ENCODE data around the gene CNNM3.

CNNM3 gene

DNA sequence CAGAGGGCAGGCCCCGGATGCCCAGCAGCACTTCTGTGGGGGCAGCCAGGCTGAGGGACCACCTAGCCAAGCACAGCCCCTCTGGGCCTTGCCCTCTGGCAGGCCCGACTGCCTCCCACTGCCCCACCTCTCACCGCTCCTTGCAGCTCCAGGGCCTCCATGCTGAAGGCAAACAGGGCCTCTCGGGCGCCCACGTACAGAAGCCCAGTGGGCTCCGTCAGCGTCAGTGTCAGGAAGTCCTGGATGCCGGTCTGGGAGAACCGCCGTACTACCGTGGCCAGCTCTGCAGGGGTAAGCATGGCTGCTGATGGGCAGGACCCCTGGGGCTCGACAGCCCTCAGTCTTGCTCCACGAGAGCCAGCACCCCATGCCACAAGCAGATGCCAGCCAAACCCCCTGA, 50.1 kb downstream of the CNNM3 start:
- DNase-seq = no peak

DNA sequence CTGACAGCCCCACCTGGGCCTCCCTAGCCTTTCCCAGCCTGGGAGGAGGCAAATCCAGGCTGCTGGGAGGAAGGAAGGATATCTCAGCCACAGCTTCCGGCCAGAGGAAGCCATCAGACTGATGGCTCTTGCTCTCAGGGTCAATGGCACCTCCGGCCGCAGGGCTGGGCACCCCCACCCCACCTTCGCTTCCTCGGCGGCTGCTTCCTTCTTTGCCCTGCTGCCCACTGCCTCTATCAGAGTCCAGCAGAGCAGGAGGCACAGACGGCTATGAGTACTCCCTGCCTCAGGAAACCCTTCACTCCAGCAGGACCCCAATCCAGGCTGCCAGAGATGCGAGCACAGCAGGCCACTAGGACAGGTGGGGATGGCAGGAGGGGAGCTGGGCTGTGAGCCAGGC, 50.5 kb downstream of the CNNM3 start:
- no peak for DNase-seq

DNA sequence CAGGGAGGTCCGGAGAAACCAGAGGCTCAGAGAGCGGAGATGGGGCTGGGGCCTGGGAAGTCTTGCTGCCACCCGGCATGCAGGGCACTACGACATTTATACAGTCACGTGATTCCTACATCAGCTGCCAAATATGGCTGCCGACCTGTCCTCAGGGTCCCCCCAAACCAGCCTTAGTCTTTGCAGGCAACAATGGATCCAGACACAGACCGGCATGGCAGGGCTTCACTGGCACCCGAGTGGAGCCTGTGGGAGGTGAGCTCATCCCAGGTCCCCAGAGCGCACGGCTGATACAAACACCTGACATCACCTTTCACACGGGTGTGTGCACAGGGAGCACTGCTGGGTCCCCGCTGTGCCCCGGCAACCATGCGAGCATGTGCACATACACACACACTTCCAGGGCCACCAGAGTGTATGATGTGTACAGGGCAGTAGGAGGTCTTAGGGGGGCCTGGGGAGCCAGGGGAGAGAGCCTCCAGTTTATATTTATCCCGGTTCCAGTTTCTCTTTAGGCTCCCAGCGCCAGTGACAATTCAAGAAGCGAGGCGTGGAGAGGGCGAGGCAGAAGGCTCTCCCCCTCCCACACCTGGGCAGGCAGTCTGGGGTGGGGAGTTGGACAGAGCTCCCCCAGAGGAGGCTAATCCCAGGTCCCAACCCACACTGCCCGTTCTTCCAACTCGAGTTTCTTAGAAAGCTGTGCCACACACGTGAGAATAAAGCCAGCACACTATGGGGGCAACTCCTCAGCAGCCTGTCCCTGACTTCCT, 51.1 kb downstream of the CNNM3 start:
- no peak for DNase-seq

DNA sequence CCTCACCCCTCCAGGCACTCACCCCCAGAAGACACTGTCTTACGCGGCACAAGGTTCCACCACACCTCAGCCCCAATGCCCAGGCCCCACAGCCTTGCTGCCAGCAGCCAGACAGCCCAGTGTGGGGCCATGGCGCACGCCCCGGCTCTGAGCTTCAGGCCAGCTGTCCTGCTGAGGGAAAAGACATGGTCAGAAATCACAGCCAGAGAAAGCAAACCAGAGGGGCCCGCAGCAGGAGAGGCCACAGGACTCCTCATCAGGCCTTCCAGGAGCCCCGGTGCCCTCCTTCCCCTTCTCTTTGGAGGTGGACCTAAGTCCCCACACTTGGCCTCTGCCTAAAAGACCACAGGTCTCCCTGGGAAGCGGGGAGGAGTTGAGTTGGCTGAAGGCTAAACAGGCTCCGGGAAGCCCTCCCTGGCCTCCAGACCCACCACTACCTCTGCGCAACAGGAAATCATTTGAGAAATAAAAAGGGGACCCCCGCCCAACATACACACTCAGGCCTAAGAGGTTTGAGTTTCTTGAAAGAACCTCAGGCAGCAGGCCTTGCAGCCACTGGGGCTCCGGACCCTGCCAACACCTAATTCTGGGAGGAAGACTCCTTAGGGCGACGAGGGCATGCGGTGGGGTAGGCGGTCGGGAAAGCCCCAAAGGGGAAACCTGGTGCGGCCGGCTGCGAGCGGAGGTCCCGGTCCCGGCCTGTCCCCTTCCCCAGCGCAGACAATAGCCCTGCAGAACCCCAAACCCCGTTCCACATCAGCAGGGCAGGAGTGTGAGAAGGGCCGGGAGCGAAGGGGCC, 51.9 kb downstream of the CNNM3 start:
- no peak for DNase-seq

DNA sequence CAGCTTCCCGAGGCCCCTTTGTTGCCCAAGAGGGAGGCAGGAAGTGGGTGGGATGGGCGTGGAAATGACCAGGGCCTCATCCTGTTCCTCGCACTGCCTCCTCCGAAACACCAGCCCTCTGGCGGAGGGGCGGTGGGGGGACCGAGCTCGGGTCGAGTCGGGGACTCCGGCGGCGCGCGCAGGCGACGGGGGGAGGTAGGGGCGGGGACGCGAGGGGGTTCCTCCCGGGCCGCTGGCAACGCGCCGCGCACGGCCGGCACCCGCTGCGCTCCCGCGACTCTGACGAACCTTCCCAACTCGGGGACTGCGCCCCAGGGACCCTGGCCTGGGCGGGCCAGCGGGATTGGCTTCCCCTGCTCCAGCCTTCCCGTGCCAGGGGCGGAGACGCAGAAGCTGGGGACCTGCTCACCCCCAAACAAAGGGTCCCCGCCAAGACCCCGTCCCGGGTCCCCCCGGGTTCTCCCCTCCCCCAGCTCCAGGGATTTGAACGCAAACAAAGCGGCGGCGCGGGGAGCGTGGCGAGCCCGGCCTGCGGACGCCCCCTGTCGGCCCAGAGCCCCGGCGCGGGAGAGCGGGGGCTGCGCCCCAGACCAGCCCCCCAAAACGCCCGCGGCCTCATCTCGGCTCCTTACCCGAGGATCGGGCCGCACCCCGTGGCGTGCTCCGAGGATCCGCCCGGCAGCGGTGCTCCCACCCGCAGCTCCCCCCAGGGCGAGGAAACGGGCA, 52.6 kb downstream of the CNNM3 start:
- DNase-seq = peak; percentile 58

DNA sequence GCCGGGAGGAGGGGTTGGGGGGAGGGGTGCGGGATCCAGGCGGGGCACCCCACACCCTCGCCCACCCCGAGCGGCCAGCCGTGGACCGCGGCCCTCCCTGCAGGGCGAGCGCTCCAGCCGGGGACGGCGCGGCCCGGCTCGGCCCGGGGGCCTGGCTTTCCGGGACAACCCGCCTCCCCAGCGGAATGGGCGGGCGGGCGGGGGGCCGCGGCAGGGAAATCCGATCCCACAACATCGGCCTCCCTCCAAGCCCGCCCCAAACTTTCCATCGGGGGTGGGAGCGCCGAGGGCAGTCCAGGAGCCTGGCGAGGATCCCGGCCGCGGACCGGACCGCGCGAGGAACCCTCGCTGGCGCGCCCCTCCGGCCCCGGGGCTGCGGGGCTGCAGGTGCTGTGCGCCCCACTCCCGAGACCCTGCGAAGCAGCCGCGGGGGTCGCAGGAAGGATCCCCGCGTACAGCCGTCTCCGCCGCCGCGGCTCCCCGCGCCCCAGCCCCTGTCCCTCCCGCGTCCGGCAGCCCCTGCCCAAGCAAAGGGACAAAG, 53.3 kb downstream of the CNNM3 start:
- DNase-seq = no peak

DNA sequence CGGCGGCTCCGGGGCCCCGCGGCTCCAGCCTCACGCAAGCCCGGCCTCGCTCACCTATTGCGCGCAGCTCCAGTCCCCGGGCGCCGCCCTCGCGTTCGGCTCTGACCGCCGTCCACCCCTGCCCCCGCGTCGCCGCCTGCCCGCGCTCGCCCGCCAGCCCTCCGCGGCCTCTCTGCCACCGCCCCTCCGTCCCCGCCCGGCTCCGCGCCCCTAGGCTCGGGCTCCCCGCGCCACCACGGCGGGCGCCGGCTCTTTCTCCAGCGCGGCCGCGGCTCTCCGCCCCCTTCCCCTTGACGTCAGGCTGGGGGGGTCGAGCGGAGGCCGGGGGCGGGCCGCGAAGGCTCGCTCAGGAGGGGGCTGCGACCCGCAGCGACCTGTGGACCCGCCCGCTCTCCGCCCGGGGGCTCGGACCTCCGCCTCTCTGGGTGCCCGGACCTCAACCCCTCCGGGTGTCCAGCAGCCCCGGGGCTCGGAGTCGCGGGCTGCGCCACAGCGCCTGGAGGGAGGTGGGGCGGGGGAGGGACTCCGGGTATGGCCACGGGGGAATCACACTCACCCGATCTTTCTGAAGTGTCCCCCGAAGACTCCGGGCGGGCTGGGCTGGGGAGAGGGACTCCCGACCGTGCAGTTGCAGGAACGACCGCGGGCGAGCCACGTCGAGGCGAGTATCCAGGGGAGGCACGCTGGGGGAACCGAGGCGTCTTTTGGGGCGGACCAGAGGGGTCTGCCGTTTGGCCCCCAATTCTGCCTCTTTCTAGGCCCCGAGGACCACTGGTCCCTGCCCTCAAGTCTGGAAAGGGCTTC, 54.0 kb downstream of the CNNM3 start, which contains the start of gene SEMA4C:
Gene SEMA4C, minus strand, starts transcription at position 259 of the 804 bp plus-strand sequence. CDS start 2,194 bp downstream, outside the sequence.
- DNase-seq = no peak

DNA sequence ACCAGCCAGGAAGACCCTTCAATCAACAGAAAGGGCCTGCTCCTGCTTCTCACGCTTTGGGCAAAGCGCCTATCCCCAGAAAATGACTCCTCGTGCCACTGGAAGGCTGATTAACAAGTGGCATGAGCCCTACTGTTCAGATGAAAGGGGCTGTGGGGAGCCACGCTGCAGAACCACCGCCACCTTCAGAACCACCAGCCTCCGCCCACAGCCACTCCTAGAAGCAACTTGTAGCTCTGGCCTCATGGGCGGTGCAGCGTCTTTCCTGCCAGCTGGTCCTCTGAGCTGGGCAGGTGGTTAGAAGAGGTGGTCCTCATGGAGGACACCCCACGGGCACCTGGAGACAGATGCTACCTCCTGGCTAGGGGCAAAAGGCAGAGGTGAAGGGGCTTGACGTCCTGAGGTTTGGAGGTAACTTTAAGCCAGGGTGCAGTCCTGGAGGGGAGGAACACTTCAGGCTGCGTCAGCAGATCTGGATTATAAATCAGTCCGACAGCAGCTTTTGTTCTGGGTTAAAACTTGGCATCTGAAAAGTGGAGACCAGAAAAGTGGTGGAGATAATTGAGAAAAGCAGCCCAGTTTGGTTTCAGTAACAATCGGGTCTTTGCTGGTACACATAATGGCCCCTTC, 54.7 kb downstream of the CNNM3 start:
- DNase-seq = peak; percentile 66

DNA sequence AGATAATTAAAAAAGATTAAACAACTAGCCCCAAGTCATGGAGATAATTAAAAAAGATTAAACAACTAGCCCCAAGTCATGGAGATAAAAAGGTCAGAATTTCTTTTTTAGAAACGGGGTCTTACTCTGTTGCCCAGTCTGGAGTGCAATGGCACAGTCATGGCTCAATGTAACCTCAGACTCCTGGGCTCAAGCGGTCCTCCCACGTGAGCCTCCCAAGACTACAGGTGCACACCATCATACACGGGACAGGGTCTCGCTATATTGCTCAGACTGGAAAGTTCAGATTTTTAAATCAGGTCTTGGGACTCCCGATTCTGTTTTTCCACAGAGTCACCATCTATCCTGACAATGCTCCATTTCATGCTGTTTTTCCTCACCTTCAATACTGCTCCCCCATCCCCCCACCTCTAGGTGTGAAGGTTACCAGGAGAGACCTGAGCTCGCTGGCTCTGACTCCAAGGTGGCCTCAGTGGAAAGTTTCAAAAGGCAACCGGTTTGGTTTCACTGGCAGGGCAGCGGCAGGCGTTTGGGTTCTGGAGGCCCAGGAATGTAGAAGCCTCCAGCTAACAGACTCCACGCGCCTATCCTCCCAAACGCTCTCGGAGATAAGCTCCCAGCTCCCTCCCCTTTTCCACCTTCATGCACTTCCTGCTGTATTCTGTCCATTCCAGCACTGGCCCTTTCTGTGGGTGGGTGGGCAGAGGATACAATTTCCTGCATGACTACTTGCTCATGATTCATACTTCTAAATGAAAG, 56.7 kb downstream of the CNNM3 start:
- DNase-seq = no peak

DNA sequence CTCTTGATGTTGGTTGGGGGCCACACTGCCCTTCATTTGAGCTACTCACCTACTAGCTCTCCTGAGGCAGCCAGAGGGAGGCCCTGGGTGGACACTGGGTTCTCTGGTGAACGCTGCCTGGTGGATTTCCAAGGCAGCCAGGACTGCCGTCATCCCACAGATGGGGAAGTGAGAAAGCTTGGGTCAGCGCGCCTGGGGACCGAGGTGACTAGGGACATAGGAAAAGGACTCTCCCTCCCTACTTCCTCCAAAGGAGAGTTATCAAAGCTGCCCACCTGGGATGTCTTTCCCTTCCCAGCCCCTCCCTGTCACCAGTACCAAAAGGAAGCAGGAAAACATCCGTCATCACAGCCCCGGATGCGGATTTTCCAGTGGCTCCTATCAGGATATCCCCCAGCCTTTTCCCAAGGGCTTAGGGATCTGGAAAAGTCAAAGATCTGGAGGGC, 57.6 kb downstream of the CNNM3 start:
- DNase-seq = no peak

DNA sequence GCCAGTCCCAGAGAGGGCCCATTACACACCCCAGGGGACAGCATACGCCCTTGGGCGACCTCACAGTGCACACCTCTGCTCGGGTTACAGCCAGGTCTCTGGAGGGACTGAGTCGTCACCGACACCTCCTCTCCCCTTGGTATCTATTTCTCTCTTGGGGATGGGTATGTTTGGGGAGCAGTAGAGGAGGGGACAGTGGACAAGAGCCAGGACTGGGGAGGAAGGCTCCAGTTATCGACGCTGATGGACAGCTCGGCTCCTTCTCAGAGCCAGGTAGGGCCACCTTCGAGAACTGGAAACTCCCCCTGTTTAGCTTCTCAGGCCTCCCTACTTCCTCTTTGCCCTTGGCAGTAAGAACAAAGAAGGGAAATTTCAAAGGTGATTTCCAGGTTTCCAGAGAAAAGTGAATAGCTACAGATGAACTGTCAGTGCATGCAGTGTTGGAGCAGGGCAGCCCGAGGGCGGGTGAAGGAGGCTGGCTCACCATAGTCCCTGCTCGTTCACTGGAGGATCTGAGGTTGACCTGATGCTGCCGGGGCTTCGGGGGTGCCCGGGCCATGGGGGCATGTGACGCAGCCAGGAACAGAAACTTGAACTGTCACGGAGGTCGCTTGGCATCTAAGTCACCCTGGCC, 58.2 kb downstream of the CNNM3 start:
- DNase-seq = no peak

DNA sequence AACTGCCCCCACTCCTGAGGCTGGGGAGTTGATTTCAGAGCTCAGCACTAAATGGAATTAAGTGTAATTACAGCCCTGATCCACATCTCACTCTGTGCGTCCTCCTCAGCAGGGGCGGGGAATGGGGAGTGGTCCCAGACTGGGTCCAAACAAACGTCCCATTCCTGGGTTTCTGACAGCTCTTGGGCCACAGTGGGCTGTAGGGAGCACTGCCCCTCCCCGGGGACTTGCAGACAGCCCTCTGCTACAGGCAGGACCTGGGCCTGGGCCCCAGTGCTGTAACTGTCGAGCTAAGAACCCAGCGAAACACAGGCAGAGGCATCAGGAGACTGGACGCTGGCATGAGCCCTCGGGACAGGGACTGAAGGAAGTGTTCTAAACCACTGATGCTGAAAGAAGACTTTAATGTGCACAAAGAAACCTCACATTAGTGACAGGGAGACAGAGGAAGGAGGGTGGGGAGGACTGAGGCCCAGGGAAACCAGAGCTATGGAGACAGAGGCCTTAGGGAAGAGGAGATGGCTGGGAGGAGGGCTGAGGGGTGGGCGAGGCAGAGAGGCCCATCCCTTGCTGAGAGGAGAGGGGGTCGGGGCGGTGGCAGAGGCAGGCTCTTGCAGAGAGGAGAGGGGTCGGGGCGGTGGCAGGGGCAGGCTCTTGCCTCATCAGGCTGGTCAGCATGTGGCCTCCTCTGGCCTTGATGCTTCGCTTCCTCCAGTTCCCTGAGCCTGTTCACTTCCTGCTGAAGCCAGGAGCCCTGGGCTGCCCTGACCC, 59.6 kb downstream of the CNNM3 start:
- DNase-seq = no peak

DNA sequence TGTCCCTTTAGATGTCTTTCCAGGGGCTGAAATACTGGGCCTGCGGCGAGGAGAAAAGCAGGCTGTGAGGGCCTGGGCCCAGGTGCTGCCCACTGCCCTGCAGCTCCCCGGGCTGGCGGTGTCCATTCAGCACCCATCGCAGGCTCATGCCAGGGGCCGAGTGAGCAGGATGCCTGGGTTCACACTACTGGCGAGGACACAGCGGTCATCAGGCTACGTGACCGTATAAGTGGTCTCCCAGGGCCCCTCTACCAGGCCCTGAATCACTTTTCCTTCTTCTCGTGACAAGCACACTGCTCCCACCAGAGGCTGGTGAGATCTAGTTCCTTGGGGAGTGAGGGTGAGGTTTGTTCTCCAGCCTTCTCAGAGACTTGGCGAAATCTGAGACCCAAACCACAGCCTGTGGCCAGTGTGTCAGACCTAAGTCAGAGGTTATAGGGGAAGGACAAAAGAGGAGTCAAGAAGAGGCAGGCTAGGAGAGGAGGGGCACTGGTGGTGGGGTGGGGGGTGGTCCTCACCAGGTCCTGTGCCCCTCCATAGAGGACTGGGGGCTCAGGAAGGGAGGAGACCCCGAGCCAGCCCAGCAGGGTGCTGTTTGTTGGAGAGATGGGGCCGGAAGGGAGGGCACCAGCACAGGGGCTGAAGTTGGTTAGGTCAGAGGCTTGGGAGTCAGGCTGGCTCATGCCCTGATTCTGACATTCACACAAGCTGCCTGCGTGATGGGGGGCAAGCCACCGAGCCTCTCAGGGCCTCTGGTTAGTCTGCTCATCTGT, 60.4 kb downstream of the CNNM3 start:
- DNase-seq = no peak

DNA sequence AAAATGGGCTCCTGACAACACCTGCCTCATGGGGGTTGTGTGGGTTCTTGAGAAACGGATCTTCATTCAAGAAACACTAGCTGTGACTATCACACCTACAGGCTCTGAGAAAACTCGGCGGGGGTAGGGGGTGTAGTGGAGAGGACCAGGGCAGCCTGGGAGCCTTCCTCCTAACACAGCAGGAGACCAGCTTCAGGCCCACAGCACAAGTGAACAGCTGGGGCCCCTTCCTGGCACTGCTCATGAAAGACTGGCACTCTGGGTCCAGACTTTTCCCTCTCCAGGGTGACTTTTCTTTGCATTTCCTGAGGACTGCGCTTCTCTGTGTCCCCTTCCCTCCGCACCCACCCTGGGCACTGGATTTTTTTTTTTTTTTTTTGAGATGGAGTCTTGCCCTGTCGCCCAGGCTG, 61.0 kb downstream of the CNNM3 start:
- DNase-seq = no peak

DNA sequence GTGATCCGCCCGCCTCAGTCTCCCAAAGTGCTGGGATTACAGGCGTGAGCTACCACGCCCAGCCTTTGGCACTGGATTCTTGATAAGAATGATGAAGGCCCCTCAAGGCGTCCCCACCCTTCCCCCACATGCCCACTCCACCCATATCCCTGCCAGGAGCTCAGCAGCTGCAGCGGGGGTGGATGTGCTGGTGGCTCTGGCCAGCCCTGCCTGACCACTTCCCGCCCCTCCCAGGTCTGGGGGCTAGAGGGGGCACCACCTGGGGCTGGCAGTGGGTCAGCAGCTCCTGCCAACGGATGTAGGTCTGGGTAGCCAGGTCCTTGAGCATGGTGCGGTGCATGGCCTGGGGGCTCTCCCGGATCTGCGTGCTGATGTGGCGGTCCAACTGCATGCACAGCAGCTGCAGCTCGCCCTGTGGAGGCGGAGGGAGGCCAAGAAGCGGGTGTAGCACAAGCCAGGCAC, 61.6 kb downstream of the CNNM3 start:
- no peak for DNase-seq

DNA sequence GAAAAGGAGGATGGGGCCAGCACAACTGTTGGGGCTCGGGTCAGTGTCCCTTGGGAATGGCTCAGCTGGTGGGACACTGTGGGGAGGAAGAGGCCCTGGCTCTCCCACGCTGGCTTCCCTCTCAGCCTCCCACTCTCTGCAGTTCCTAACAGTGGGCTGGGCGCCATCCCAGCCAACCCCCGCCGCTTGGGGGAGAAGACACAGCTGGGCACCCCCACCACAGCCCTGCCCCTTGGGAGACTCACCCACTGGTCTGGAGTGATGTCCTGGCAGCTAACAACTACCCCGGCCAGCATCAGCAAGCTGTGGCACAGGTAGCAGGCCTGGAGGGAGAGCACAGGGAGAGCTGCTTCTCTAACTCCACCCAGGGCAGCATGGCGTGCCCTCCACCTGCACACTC, 62.1 kb downstream of the CNNM3 start:
- DNase-seq = no peak

DNA sequence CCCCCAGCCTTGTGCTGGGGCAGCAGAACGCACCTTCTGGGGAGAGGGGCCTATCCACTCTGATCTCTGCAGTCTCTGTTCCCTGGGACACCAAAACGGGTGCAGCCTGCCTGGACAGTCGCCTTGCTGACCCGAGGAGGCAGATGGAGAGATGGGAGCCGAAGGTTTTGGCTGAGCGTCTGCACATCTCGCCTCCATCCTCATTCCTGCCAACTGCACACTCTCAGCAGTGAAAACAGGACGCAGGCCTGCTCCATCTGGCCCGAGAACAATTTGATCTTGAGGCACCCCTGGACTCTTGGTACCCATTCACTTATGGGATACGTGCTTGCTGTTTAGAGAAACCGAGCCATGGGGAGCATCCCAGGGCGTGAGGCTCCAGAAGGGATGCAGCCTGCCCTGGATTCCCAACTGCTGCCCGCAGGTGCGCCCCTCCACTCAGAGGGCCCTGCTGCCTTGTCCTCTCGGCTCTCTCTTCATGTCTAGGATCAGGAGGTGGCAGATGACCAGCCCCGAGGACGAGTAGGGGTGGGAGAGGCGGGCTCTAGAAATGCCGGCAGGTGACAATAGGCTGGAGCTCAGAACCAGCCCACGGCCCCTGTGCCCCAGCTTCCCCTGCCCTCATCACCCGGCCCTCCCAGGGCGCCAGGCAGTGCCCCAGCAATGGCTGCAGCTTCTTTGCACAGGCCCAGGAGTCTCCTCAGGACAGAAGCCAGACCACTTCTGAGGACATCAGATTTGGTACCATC, 62.9 kb downstream of the CNNM3 start:
- no peak for DNase-seq

DNA sequence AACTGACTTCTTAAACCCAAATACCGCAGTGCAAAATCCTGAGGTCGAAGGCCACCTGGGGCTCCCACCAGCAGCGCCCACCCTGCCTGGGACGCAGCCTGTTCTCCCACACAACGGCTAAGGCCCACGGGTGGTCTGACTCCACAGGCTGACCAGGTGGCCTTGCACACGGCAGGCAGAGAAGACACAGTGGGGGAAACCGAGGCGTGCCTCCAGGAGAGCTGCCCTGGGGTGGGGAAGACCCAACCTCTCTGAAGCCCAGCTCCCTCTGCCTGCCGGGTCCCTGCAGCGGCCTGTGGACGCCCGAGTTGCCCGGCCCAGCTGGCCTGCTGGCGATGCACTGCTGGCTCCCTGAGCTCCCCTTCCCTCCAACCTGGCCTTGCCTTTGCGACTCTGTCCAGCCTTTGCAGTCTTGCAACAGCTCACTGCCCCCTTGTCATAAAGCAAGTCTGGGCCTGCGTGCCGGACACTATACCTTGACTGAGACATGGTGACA, 63.5 kb downstream of the CNNM3 start:
- DNase-seq = no peak
